ENCODE results near the gene UPP2. TPM values are rescaled to one million over a fixed set of nuclear protein-coding genes. Genes with fewer than 3 reads are reported as not detected.
A peak's percentile ranks its signal among the peaks of the same experiment; 100 is the strongest.

Gene UPP2
- total RNA-seq, 1 experiment from 2014 or later: not detected

- no peak for DNase-seq (ENCODE audit: low spot score)
- Mint-ChIP-seq H3K9me3 (no peaks in the 10 kb centered on the region), H3K27ac (peak overlapping the region; percentile 0; the same call in 1 of the 2 replicates), H3K27me3 (ENCODE audit: low read depth) (peaks cover 15% of the 10 kb centered on the region), H3K4me3 (peak overlapping the region; percentile 6; the same call in 1 of the 2 replicates), H3K4me1 (peaks cover 53% of the 10 kb centered on the region), H3K36me3 (no peaks in the 10 kb centered on the region)
- TF ChIP-seq ZNF281 (CRISPR knock-in tag; IDR thresholded peaks at IDR 0.05): no peak
- TF ChIP-seq ZNF532 (CRISPR knock-in tag; IDR thresholded peaks at IDR 0.05; ENCODE audit: borderline replicate concordance): no peak
- no peak for TF ChIP-seq USF1 (CRISPR knock-in tag; IDR thresholded peaks at IDR 0.05)
- no peak for TF ChIP-seq ZNF121 (CRISPR knock-in tag; IDR thresholded peaks at IDR 0.05)
- TF ChIP-seq ZNF317 (CRISPR knock-in tag; IDR thresholded peaks at IDR 0.05; ENCODE audit: borderline replicate concordance, low read depth): no peak
- no peak for TF ChIP-seq MAX (CRISPR knock-in tag; IDR thresholded peaks at IDR 0.05)
- TF ChIP-seq MYBL2 (CRISPR knock-in tag; IDR thresholded peaks at IDR 0.05): no peak
- no peak for TF ChIP-seq SP1 (CRISPR knock-in tag; conservative IDR thresholded peaks at IDR 0.05)
- no peak for TF ChIP-seq RELA (CRISPR knock-in tag; IDR thresholded peaks at IDR 0.05; ENCODE audit: borderline replicate concordance)
- CTCF ChIA-PET: interaction anchor here (1.3 kb wide), 2 partner anchors 87 to 633 kb away, joined by 3 to 4 read pairs; no protein-coding TSS in a partner anchor
- POLR2A ChIA-PET: no interaction called here
- ATAC-seq: peak; percentile 62
Measured at GRCh38 chr2:158120664-158121641, 19.3 kb downstream of the UPP2 start.

GRCh38 chr2:158124896-158125295 is 23.2 kb downstream of the UPP2 start:
- POLR2A ChIA-PET: no interaction called here
- Mint-ChIP-seq H3K9me3 (no peaks in the 10 kb centered on the region), H3K4me3 (no peak overlapping the region), H3K27me3 (ENCODE audit: low read depth) (peaks cover 15% of the 10 kb centered on the region), H3K36me3 (no peaks in the 10 kb centered on the region), H3K27ac (no peak overlapping the region), H3K4me1 (peaks cover 63% of the 10 kb centered on the region)
- ATAC-seq (no peak), DNase-seq (ENCODE audit: low spot score) (no peak)
- CTCF ChIA-PET: no interaction called here
- TF ChIP-seq KAT7 (CRISPR knock-in tag; IDR thresholded peaks at IDR 0.05; ENCODE audit: borderline replicate concordance) (no peak), IRF1 (CRISPR knock-in tag; IDR thresholded peaks at IDR 0.05) (no peak), CBFB (CRISPR knock-in tag; IDR thresholded peaks at IDR 0.05; ENCODE audit: low read depth) (no peak), IRF2 (CRISPR knock-in tag; IDR thresholded peaks at IDR 0.05; ENCODE audit: borderline replicate concordance, low read depth) (no peak), ZNF425 (CRISPR knock-in tag; conservative IDR thresholded peaks at IDR 0.05) (no peak), ZNF416 (CRISPR knock-in tag; IDR thresholded peaks at IDR 0.05) (no peak), FOXP1 (CRISPR knock-in tag; IDR thresholded peaks at IDR 0.05; ENCODE audit: borderline replicate concordance) (no peak), ZNF671 (CRISPR knock-in tag; IDR thresholded peaks at IDR 0.05) (no peak), USF2 (CRISPR knock-in tag; IDR thresholded peaks at IDR 0.05) (no peak)

All from WTC11 (cell line).